HepG2 (cell line): ENCODE results near the gene SLC13A3. TPM values are rescaled to one million over a fixed set of nuclear protein-coding genes. Genes with fewer than 3 reads are reported as not detected.

Experiments
- ATAC-seq: fragments of 200-7000 bp; cut with Tn5 transposase; 3 replicates; pipeline ENCODE4 v1.9.1; 2020; ENCODE audit warnings: mild to moderate bottlenecking, moderate library complexity
- BruUV-seq: library from RNA; stranded (reverse); fragments of 400-500 nt; replicated peaks from 2 replicates; lab custom pipeline; 2021; lab: Mats Ljungman, UMichigan
- CTCF ChIA-PET: fragments of 300-600 bp; formaldehyde crosslinking; extraction: SDS; loops from one replicate; lab custom pipeline; 2021; ENCODE audit warnings: low total read pairs, inconsistent platforms, low intra/inter-chr PET ratio; lab: Yijun Ruan, JAX
- POLR2A ChIA-PET: fragments of 350-600 bp; sonication (Branson Sonifier 250); formaldehyde crosslinking; loops from one replicate; lab custom pipeline; 2020; ENCODE audit warnings: antibody characterized with exemption, inconsistent platforms; lab: Yijun Ruan, JAX
- DNase-seq: peaks from one replicate; pipeline ENCODE4 v3.0.0-alpha.2; 2015; ENCODE audit warnings: low spot score
- FAIRE-seq: peaks from 3 replicates; lab custom pipeline; 2011; peaks lifted over from hg19 to GRCh38; lab: Jason Lieb, UNC
- H2AFZ ChIP-seq: one replicate; pipeline ENCODE4 v1.6.1; 2011; ENCODE audit warnings: low read length, inconsistent platforms
- H3K27ac ChIP-seq: fragments of 300-600 bp; 3 replicates; pipeline ENCODE4 v1.8.0; 2011; ENCODE audit warnings: mixed run types, mild to moderate bottlenecking, mixed read lengths, low read length, inconsistent platforms; ENCODE audit not compliant: insufficient read depth; ENCODE audit errors: extremely low read length
- H3K27me3 ChIP-seq, 2 experiments: fragments of 200-600 bp in 1 of 2; 2 replicates in 1 of 2; 3 replicates in 1 of 2; pipeline versions ENCODE4 v1.6.0 to v1.8.0; 2011; ENCODE audit warnings: low read length in 2 of 2, mild to moderate bottlenecking in 2 of 2, moderate library complexity in 2 of 2, inconsistent platforms in 1 of 2; ENCODE audit not compliant: insufficient read depth in 2 of 2, control insufficient read depth in 1 of 2
- H3K36me3 ChIP-seq, 2 experiments: fragments of 200-600 bp in 1 of 2; replicated peaks in 1 of 2; 2 replicates in 1 of 2; 3 replicates in 1 of 2; pipeline versions ENCODE4 v1.5.1 to v1.8.0; 2011; ENCODE audit warnings: low read length in 2 of 2, inconsistent platforms in 1 of 2; ENCODE audit not compliant: insufficient read depth in 2 of 2, control insufficient read depth in 1 of 2
- H3K4me1 ChIP-seq: 2 replicates; pipeline ENCODE4 v1.5.1; 2012; ENCODE audit warnings: low read length, inconsistent platforms; ENCODE audit not compliant: insufficient read depth
- H3K4me2 ChIP-seq: 2 replicates; pipeline ENCODE4 v1.6.0; 2011; ENCODE audit warnings: low read depth, low read length, inconsistent platforms
- H3K4me3 ChIP-seq, 3 experiments: fragments of 200-600 bp in 1 of 3; sonication (generic), shearing (Covaris generic) in 1 of 3; replicated peaks in 1 of 3; 2 replicates each; pipeline ENCODE4 v1.5.1; 2011 to 2016; ENCODE audit warnings: low read length in 3 of 3, inconsistent platforms in 2 of 3, low read depth in 2 of 3, mild to moderate bottlenecking in 2 of 3, control low read depth in 1 of 3, mixed read lengths in 1 of 3; ENCODE audit not compliant: insufficient read depth in 1 of 3
- H3K79me2 ChIP-seq: one replicate; pipeline ENCODE4 v1.6.1; 2011; ENCODE audit warnings: low read length, inconsistent platforms; ENCODE audit not compliant: insufficient read depth
- H3K9ac ChIP-seq: 2 replicates; pipeline ENCODE4 v1.6.0; 2011; ENCODE audit warnings: mild to moderate bottlenecking, low read depth, low read length, inconsistent platforms; ENCODE audit not compliant: insufficient read depth
- H3K9me3 ChIP-seq: 2 replicates; pipeline ENCODE4 v1.5.1; 2012; ENCODE audit warnings: mild to moderate bottlenecking, low read length
- H4K20me1 ChIP-seq: 2 replicates; pipeline ENCODE4 v1.6.0; 2011; ENCODE audit warnings: inconsistent platforms, mild to moderate bottlenecking, low read length, moderate library complexity; ENCODE audit not compliant: insufficient read depth
- GLI4 ChIP-seq: sonication (generic); formaldehyde crosslinking; IDR thresholded peaks from 2 replicates; pipeline ENCODE4 v1.5.1; 2020; ENCODE audit warnings: missing genetic modification reagents, mild to moderate bottlenecking, moderate library complexity, borderline replicate concordance
- ZNF768 ChIP-seq: sonication (generic); formaldehyde crosslinking; IDR thresholded peaks from 2 replicates; pipeline ENCODE4 v1.4.0; 2020; ENCODE audit warnings: missing genetic modification reagents
- WGBS: methylation state at CpG from one replicate; pipeline ENCODE4 v1.1.6; 2017; ENCODE audit warnings: low lambda C conversion rate; 5-methylcytosine and 5-hydroxymethylcytosine counted together
- in situ Hi-C: cut with HindIII; loops from 2 replicates; pipeline ENCODE4 v1.10.0; 2017; ENCODE audit warnings: low pct_unique_long_range_greater_than_20kb; ENCODE audit not compliant: extremely low pct_ligation_motif_present
- intact Hi-C: fragments of 100-400 bp; cut with micrococcal nuclease; formaldehyde crosslinking; loops from one replicate; pipeline ENCODE4 v1.10.0; 2022; ENCODE audit not compliant: unreplicated experiment
- polyA plus RNA-seq, 8 experiments: library from polyadenylated mRNA; depleted of rRNA in 3 of 8; stranded (reverse) in 7 of 8; unstranded in 1 of 8; fragments of >200 nt; fragmentation: Illumina TruSeq in 4 of 8; extraction: Trizol in 4 of 8; gene quantifications; 2 replicates each; pipeline versions ENCODE4 v1.2.1 to v1.2.3, GENCODE V29; 2011 to 2016; ENCODE audit warnings: low read depth in 4 of 8, missing spikeins in 1 of 8, mixed read lengths in 1 of 8; ENCODE audit not compliant: insufficient read depth in 1 of 8
- total RNA-seq, 5 experiments: library from RNA; depleted of rRNA; stranded (reverse); fragments of >200 nt; fragmentation: Illumina TruSeq; extraction: Trizol; gene quantifications; 2 replicates each; pipeline ENCODE4 v1.2.3, GENCODE V29; 2016; ENCODE audit warnings: low read depth in 1 of 5
- TF ChIP-seq, protein P1 (sequence below): sonication (generic); formaldehyde crosslinking; IDR thresholded peaks from 2 replicates; pipeline ENCODE4 v1.4.0; 2020; ENCODE audit warnings: missing genetic modification reagents

Gene SLC13A3
- total and polyA plus RNA-seq, 2 of the 13 experiments (the other 11 are each of a cell fraction or from before 2014, with no cell fraction given) = 66.5 to 76.0 TPM

GRCh38 chr20:46575937-46576461 is 75.3 kb downstream of the SLC13A3 start (continued):
- no peak for TF ChIP-seq GLI4 (CRISPR knock-in tag)

- no peak overlapping the region for H3K4me3 ChIP-seq
- peaks cover 16 to 26% of the 10 kb centered on the region in 2 experiments for H3K36me3 ChIP-seq
- in situ Hi-C loops (no loop called here), intact Hi-C loops (no loop called here)
- TF ChIP-seq, protein P1, sequence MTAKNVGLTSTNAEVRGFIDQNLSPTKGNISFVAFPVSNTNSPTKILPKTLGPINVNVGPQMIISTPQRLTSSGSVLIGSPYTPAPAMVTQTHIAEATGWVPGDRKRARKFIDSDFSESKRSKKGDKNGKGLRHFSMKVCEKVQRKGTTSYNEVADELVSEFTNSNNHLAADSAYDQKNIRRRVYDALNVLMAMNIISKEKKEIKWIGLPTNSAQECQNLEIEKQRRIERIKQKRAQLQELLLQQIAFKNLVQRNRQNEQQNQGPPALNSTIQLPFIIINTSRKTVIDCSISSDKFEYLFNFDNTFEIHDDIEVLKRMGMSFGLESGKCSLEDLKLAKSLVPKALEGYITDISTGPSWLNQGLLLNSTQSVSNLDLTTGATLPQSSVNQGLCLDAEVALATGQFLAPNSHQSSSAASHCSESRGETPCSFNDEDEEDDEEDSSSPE (CRISPR knock-in tag) = no peak
- TF ChIP-seq ZNF768 (CRISPR knock-in tag) = peak; percentile 58; the same call in 1 of the 2 replicates
- H3K9ac ChIP-seq = no peak overlapping the region
- WGBS = 93% methylated on average over 4 of the region's 5 CpGs
- POLR2A ChIA-PET = no interaction called here
- no peak overlapping the region for H3K27ac ChIP-seq
- H3K9me3 ChIP-seq = no peaks in the 10 kb centered on the region
- no peak for FAIRE-seq
- H2AFZ ChIP-seq = no peak overlapping the region
- CTCF ChIA-PET = no interaction called here
- no peak for DNase-seq
- no TSS peak for BruUV-seq
- no peak; the same call in 2 of the 3 replicates for ATAC-seq
- no peaks in the 10 kb centered on the region for H3K79me2 ChIP-seq
- peaks cover 9% of the 10 kb centered on the region; the same call in 1 of the 2 replicates for H3K4me1 ChIP-seq
- no peaks in the 10 kb centered on the region for H3K27me3 ChIP-seq
- H4K20me1 ChIP-seq = no peaks in the 10 kb centered on the region
- no peak overlapping the region for H3K4me2 ChIP-seq
These were observed 75.9 kb downstream of the SLC13A3 start for GRCh38 chr20:46575394-46575793.
